Fibroblast of villous mesenchyme (primary cell): Measurements from ENCODE around the gene CLK3. TPM values are rescaled to one million over a fixed set of nuclear protein-coding genes. Genes with fewer than 3 reads are reported as not detected.

Source experiments
- DNase-seq: peaks from one replicate; pipeline ENCODE4 v3.0.0-alpha.2; 2010; ENCODE audit warnings: low read depth
- H3K4me3 ChIP-seq: 2 replicates; pipeline ENCODE4 v1.5.1; 2011; ENCODE audit warnings: low read depth, mild to moderate bottlenecking, low read length
- total RNA-seq: library from RNA; depleted of rRNA; stranded (reverse); fragments of >200 nt; gene quantifications from 2 replicates; pipeline ENCODE4 v1.2.3, GENCODE V29; 2012
- TF ChIP-seq, protein P1 (sequence below): IDR thresholded peaks from 2 replicates; pipeline ENCODE4 v1.5.1; 2012; ENCODE audit warnings: low read depth, mild to moderate bottlenecking, low read length; ENCODE audit not compliant: insufficient read depth

CLK3 gene
- total RNA-seq, 1 donor, result 38.4 TPM

DNA sequence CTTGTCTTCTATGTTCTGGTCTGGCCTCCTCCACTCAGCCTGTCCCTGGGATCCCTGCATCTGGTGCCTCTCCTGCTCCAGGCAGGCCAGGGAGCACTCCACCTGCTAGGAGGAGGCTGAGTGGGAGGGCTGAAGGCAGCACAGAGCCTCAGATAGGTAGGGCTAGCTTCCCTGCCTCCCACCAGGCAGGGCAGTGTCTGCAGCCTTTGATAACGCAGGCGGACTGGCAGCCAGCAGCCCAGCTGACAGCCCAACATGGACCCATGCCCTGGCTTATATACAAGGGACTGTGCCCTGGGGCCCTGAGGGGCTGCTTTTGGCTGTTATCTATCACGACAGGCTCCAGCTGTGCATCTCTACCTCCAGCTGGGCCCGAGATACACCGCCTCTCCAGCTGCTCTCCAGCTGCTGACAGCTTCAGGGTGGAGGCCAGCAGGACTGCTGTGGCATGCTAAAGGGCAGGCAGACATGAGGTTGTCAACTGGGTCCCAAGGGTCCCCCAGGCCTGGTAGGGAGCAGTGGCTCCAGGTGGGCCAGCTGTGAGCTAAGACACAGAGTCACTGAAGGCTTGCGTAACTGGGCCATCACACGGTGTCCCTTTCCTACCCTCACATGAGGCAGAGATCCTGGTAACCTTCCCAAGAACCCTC lies 5.2 kb upstream of the CLK3 start:
- no peak overlapping the region for H3K4me3 ChIP-seq
- TF ChIP-seq, protein P1, sequence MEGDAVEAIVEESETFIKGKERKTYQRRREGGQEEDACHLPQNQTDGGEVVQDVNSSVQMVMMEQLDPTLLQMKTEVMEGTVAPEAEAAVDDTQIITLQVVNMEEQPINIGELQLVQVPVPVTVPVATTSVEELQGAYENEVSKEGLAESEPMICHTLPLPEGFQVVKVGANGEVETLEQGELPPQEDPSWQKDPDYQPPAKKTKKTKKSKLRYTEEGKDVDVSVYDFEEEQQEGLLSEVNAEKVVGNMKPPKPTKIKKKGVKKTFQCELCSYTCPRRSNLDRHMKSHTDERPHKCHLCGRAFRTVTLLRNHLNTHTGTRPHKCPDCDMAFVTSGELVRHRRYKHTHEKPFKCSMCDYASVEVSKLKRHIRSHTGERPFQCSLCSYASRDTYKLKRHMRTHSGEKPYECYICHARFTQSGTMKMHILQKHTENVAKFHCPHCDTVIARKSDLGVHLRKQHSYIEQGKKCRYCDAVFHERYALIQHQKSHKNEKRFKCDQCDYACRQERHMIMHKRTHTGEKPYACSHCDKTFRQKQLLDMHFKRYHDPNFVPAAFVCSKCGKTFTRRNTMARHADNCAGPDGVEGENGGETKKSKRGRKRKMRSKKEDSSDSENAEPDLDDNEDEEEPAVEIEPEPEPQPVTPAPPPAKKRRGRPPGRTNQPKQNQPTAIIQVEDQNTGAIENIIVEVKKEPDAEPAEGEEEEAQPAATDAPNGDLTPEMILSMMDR, result no peak
- DNase-seq, result peak; percentile 36

DNA sequence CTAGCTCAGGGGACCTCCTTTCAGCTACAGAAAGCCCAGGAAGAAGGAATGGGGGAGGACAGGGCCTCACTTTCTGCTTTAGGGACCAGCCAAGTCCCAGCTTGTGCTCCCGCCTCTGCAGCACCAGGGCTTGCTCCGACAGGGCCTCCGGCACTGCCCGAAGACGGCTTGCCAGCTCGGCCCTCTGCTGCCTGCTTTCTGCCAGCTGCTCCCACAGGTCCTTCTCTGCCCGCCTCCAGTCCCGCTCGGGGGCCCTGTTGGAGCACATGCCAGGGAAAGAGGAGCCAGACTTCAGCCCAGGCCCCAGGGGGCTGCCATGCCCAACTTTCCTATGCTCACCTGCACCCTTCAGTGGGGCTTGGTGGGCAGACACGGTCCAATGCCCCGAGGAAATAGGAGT lies 4.3 kb upstream of the CLK3 start:
- TF ChIP-seq, protein P1, result no peak
- DNase-seq, result no peak
- no peak overlapping the region for H3K4me3 ChIP-seq

DNA sequence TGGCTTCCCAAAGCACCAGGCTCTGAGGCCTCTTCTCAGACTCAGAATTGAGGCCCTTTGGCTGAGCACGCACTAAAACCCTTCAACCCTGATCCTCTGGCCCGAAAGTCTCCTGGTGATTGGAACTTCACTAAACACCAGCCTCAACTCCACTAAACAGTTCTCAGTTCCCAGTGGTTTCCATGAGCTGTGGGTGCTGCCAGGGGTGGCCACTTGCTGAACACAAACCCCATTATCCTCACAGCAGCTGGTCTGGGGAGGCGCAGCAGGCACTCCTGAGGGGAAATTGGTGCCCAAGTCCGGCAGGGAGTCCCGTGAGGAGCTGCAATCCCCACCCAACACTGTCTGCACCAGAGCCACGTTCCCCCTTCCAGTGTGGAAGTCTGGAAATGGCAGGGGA lies 3.8 kb upstream of the CLK3 start:
- no peak overlapping the region for H3K4me3 ChIP-seq
- TF ChIP-seq, protein P1, result no peak
- DNase-seq, result no peak

DNA sequence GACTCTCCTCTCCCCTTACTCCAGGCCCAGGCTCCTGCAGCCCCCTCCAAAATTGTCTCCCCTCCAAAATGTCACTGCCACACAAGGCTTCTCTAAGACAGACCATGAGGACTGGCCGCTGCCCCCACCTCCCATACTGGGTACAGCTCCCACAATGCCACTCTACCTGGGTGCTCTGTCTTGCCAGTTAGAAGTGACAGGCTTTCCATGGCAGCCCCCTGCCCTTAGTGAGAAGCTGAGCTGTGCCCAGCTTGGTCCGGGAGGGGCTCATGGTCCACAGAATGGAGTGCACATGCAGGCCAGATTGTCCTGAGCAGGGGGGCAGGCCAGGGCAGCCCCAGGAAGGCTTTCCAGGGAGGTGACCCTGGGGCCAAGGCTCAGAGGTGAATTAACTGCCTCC lies 3.0 kb upstream of the CLK3 start:
- no peak for DNase-seq
- no peak overlapping the region for H3K4me3 ChIP-seq
- TF ChIP-seq, protein P1, result no peak

DNA sequence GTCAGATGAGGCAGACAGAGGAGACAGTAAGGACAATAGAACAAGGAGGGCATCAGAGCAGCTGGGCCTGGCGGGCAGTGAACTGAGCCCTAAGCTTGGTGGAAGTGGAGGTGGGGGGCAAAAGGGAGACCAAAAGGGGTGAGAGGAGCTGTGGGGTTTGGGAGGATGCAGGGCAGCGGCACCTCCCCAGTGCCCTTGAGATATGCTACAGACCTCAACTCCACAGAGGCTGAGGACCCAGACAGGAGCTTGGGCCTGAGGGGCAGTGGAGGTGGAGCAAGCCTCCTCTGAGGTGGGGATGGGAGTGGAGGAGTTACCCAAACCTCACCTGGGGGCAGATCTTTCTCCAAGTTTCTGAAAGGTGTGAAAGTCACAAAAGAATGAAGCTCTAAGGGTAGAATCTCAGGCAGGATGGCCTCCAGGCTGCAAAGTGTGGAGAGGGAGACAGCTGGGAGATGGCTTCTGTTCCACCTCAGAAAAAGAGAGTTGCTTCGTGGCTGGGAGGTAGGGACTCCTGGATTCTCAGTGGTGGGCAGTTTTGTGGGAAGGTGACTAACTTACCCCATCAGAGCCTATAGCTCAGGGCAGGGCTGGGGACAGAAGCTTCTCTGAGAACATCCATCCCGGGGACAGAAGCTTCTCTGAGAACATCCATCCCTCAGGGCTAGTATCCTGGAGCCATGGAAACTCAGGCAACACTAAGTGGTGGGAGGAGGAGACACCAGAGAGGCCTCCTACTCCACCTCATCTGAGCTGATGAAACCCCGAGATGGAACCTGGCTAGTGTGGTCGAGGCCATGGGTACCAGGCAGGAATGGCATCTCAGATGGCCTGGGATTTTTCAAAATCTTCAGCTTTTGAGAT lies 2.3 kb upstream of the CLK3 start:
- no peak for DNase-seq
- H3K4me3 ChIP-seq, result no peak overlapping the region
- TF ChIP-seq, protein P1, result no peak

DNA sequence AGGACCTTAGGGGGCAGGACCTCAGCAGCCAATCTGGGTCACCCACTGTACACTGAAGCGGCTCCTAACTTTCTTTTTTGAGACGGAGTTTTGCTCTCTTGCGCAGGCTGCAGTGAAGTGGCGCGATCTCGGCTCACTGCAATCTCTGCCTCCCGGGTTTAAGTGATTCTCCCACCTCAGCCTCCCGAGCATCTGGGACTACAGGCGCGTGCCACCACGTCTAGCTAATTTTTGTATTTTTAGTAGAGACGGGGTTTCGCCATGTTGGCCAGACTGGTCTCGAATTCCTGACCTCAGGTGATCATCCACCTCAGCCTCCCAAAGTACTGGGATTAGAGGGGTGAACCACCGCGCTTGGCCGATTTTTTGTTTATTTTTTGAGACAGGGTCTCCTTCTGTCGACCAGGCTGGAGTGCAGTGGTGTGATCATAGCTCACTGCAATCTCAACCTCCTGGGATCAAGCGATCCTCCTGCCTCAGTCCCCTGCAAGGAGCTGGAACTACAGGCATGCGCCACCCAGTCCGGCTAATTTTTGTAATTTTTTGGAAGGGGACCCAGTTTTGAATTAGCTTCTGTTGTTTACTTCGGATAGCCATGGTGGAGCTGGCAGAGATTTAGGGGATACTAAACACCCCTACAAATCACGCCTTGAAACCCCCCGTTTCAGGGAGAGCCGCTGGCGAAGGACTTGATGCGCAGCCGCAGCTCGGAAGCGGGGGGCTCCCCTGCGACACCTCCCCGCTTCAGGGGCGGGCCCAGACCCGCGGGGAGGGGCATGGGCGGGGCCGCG lies 1.5 kb upstream of the CLK3 start:
- no peak for DNase-seq
- peak overlapping the region; percentile 93 for H3K4me3 ChIP-seq
- TF ChIP-seq, protein P1, result no peak
